ENCODE data around the gene ZNF169.
"Not testable (repeated sequence)": the region's sequence is repeated elsewhere in the genome, so short reads cannot be mapped to it uniquely, and the experiment has no call there.

ZNF169 gene

DNA sequence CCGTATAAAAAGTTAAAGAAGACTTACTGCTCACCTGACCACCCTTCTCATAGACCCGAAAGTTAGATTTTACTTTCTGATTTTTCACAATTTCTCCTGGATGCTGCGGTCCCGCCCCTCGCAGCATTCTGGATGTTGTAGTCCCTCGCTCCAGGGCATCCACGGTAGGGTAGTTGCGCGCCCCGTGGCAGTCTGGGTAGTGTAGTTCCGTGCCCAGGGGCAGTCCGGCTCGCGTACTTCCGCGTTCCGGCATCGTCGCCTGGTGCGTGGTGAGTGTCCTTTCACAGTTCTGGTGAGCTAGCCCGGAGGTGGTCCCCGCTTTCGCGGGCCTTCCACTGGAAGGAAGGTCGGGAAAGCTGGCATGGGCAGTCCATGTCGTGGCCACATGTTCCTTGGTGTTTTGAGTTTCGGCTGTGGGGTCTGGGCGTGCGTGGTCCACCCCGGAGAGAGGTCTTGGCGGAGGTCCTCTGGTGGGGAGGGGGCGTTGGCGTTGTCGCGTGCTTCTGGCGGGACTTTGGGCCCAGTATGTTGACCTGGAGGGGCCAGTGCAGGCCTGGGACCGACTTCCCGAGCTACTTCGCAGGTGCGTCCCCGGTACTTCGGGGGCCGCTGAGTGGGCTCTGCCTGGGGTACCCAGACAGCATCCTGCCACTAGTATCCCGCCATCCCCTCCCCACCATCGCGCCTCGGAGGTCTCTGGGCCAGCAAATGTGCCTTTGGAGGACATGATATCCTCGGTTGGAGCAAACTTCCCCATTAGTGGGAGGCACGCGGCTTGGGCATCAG lies at the start of gene ZNF169:
ZNF169 (plus strand) TSS at position 222 of the 786 bp plus-strand sequence. CDS start 19,515 bp downstream, outside the sequence.
- peak; percentile 30 for DNase-seq (ENCODE audit: low read depth)

DNA sequence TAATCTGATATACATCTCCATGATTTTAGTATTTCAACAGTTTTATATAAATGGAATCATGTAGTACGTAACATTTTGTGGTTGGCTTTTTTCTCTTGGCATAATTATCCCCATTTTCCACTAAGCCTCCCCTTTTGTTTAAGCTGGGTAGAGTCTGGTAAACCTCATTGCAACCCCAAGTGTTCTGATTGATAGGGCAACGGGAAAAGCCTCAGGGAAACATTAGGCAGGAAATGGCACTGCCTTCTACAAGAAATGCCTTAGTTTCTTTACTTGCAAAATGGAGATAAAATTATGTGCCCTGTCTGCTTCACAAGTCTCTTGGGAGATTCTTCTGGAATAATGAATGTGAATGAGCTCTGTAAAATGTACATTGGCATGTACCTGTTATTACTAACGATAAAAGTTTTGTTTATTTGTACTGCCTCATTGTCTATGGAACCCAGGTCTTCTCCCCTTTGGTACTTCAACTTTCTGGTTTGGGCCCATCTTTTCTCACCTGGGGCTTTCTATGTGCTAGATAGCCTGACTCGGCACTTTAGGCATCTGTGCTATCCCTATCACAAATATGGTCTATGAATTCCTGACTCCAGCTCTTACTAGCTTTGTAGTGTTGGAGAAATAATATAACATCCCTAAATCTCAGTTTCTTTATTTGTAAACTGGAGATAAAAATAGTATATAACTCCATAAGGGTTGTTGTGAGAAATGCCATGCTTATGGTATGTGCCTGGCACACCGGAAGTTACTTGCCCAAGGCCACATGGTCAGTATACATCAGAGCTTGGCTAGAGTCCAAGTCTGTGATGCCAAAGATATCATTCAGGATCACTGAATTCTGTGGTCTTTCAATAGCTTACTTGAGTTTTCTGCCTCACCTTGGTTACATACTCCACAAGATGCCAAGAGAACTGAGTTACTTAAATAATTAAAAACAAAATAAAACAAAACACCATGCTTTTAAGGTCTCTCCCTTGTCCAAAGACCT lies 48.2 kb upstream of the ZNF169 start:
- DNase-seq (ENCODE audit: low read depth) = no peak

GRCh38 chr9:94212091-94212490 lies 47.0 kb upstream of the ZNF169 start:
- DNase-seq (ENCODE audit: low read depth) = no peak

- DNase-seq (ENCODE audit: low read depth) = no peak
Observed at GRCh38 chr9:94212531-94212930, 46.6 kb upstream of the ZNF169 start.

GRCh38 chr9:94213511-94214124 lies 45.5 kb upstream of the ZNF169 start:
- peak; percentile 37 for DNase-seq (ENCODE audit: low read depth)

- no peak for DNase-seq (ENCODE audit: low read depth)
Observed at GRCh38 chr9:94222870-94223269, 36.2 kb upstream of the ZNF169 start.

GRCh38 chr9:94225413-94225812 lies 33.7 kb upstream of the ZNF169 start:
- DNase-seq (ENCODE audit: low read depth) = not testable (repeated sequence)

- no peak for DNase-seq (ENCODE audit: low read depth)
Observed at GRCh38 chr9:94228616-94229015, 30.5 kb upstream of the ZNF169 start.

- no peak for DNase-seq (ENCODE audit: low read depth)
Observed at GRCh38 chr9:94232428-94232827, 26.7 kb upstream of the ZNF169 start.

GRCh38 chr9:94241098-94241497 lies 18.0 kb upstream of the ZNF169 start:
- DNase-seq (ENCODE audit: low read depth) = not testable (repeated sequence)

GRCh38 chr9:94245651-94246050 lies 13.4 kb upstream of the ZNF169 start:
- DNase-seq (ENCODE audit: low read depth) = no peak

DNA sequence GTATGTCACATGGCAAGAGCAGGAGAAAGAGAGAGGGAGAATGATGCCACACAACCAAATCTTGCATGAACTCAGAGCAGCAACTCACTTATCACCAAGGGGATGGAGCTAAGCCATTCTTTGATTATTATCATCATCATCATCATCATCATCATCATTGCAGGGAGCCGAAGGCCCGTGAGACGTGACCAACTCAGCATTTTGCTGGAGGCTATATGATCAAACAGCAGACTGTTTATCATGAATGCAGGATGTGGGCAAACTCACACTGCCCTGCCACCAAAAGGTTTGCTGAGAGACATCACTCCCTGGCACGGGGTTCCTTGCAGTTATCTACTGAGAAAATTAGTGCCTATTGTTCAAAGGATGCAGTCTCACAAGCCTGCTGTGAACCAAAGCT lies 8.6 kb upstream of the ZNF169 start:
- DNase-seq (ENCODE audit: low read depth) = no peak

DNA sequence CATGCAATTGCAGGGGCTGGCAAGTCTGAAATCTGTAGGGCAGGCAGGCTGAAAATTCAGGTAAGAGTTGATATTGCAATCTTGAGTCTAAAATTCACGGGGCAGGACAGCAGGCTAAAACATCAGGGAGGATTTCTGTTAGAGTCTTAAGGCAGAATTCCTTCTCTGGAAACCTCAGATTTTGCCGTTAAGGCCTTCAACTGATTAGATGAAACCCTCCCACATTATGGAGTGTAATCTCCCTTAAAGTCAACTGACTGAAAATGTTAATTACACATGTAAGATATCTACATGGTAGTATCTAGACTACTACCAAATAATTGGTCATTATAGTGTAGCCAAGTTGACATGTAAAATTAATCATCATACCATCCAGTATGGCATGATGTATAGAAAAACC lies 3.1 kb upstream of the ZNF169 start:
- no peak for DNase-seq (ENCODE audit: low read depth)

DNA sequence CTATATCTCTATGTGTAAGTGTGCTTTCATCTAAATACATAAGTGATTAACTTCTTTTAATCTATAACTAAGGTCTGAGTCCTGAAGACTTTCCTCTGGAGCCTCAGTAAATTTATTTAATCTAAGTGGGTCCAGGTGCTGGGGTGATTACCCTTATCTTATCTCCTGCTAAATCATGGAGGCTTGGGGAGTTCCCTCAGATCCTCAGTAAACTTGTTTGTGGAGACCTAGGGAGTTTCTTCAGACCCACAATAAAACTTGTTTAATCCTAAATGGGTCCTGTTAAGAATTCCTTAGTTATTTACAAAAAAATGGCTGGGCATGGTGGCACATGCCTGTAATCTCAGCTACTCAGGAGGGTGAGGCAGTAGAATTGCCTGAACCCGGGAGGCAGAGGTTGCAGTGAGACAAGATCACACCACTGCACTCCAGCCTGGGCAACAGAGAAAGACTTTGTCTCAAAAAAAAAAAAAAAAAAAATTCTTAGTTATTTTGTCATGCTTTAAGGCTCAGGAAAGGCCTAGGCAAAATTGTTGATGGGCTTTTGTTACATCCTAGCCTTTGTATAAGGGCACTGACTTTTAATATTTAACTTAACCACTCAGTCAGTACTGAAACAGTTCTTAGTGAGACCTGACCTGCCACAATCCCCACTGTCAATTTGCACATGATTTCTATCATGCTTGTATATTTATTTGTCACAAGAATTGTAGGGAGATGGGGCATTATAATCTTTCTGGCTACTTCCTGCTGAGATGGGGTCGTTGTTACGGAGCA lies 6.7 kb downstream of the ZNF169 start:
- DNase-seq (ENCODE audit: low read depth) = not testable (repeated sequence)

DNA sequence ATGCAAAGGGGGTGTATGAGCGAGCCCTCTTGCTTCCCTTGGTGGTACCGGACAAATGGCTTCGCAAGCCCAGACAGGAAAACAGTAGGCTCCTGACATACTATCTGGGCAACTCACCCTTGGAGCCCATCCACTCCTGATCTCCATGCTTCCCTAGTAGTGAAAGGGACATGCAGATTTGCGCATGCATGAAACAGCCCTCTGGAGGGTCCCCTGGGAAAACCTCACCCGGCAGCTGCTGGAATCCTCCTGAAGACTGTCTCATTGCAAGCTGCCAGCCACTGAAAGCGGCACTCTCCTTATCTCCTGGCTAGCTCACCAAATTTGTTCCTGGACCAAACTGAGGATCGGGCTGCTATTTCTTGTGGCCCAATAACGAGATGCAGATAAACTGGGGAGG lies 10.2 kb downstream of the ZNF169 start:
- DNase-seq (ENCODE audit: low read depth) = no peak

DNA sequence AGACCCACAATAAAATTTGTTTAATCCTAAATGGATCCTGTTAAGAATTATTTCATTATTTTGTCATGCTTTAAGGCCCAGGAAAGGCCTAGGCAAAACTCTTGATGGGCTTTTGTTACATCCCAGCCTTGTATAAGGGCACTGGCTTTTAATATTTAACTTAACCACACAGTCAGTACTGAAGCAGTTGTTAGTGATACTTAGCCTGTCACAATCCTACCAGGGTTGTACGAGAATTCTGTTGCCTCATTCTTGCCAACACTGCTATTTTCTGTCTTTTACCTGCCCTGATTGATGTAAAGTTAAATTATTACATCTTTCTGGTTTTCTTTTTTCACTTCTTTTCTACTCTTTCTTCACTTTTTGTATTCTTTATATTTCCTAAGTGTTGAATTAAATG lies 10.9 kb downstream of the ZNF169 start:
- no peak for DNase-seq (ENCODE audit: low read depth)

DNA sequence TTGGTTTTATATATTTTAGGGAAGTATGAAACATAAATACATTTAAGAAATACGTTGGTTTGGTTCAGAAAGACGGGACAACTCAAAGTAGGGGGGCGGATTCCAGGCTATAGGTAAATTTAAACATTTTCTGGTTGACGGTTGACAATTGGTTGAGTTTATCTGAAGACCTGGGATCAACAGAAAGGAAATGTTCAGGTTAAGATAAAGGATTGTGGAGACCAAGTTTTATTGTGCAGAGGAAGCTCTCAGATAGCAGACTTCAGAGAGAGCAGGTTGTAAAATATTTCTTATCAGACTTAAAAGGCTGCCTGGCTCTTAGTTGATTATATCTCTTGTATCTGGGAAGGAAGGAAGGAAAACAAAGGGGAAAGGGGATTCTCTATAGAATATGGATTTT lies 17.9 kb downstream of the ZNF169 start:
- not testable (repeated sequence) for DNase-seq (ENCODE audit: low read depth)

GRCh38 chr9:94277885-94278536 lies 18.9 kb downstream of the ZNF169 start:
- DNase-seq (ENCODE audit: low read depth) = no peak

- DNase-seq (ENCODE audit: low read depth) = no peak
Observed at GRCh38 chr9:94280409-94280989, 21.4 kb downstream of the ZNF169 start.

DNA sequence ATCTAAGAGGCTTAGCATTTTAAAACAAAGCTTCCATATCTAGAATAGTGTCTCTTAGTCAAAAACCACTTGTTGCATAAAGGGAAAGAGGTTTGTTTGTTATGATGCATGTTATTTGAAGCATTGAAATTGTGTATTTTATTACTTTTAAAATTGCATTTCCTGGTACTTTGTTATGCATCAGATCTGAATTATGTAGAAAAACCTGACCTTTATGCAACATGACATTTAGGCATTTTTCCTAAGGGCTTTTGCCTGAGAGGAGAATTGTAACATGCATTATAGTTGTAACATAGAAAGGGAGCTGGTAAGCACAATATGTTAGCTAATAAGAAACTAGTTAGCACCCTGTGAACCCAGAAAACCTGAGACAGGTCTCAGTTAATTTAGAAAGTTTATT lies 22.0 kb downstream of the ZNF169 start:
- no peak for DNase-seq (ENCODE audit: low read depth)

DNA sequence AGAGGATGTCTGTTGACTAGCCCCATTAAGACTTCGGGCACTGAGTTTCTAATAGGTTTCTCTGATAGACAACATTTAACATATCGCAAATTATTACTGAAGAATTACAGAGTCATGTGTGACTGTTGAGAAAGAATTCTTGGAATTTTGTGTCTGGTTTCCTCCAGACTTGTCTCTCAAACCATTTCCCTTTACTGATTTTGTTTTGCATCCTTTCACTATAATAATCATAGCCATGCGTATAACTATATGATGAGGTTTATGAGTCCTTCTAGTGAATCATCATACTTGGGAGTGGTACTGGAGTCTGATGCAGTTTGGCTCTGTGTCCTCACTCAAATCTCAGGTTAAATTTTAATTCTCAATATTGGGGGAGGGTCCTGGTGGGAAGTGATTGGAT lies 27.0 kb downstream of the ZNF169 start:
- DNase-seq (ENCODE audit: low read depth) = no peak

Measured in CMK (cell line).